Upper lobe of left lung (tissue), 4 donors: ENCODE data around the gene NUFIP1.

Source experiments
- EP300 ChIP-seq, 4 donors: sonication (generic); formaldehyde crosslinking; IDR thresholded peaks; one replicate each; pipeline ENCODE4 v1.5.1; 2017; ENCODE audit warnings: antibody characterized with exemption in 4 of 4, control low read depth in 2 of 4
- POLR2A ChIP-seq, 4 donors: fragments of 450-650 bp; IDR thresholded peaks; one replicate each; pipeline ENCODE4 v1.5.1; 2016 to 2017; ENCODE audit warnings: antibody characterized with exemption in 4 of 4, mild to moderate bottlenecking in 2 of 4
- POLR2AphosphoS5 ChIP-seq, 2 donors: sonication (generic); formaldehyde crosslinking; IDR thresholded peaks; one replicate each; pipeline ENCODE4 v1.5.1; 2017; ENCODE audit warnings: antibody characterized with exemption in 2 of 2
- TF ChIP-seq, protein P1 (sequence below), 6 experiments: fragments of 450-650 bp in 4 of 6; fragments of 200-600 bp in 2 of 6; sonication (generic) in 2 of 6; IDR thresholded peaks; one replicate each; pipeline ENCODE4 v1.5.1; 2016 to 2019; ENCODE audit warnings: antibody characterized with exemption in 6 of 6

DNA sequence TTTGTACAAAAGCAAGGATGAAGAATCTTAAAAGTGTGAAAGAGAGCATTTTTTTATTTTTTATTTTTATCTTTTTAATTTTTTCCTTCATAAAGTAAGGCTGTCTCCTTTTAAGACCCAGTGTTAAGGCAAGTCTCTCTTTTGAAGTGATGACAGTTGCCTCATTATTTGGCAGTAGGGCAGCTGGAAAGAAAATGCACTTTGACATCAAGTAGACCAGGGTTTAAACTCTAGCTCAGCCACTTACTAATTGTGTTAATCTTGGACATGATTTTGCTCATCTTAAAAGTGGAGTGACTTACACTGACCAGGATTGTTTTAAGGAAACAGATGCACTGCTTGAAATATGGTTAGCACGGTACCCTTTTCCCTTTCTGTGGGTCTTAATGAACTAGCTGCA, 18.6 kb upstream of the NUFIP1 start:
- TF ChIP-seq, protein P1, sequence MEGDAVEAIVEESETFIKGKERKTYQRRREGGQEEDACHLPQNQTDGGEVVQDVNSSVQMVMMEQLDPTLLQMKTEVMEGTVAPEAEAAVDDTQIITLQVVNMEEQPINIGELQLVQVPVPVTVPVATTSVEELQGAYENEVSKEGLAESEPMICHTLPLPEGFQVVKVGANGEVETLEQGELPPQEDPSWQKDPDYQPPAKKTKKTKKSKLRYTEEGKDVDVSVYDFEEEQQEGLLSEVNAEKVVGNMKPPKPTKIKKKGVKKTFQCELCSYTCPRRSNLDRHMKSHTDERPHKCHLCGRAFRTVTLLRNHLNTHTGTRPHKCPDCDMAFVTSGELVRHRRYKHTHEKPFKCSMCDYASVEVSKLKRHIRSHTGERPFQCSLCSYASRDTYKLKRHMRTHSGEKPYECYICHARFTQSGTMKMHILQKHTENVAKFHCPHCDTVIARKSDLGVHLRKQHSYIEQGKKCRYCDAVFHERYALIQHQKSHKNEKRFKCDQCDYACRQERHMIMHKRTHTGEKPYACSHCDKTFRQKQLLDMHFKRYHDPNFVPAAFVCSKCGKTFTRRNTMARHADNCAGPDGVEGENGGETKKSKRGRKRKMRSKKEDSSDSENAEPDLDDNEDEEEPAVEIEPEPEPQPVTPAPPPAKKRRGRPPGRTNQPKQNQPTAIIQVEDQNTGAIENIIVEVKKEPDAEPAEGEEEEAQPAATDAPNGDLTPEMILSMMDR (IDR thresholded peaks at IDR 0.05) = no peak
- TF ChIP-seq POLR2AphosphoS5 (IDR thresholded peaks at IDR 0.05) (no peak), POLR2A (IDR thresholded peaks at IDR 0.05) (no peak), EP300 (IDR thresholded peaks at IDR 0.05) (no peak)
